ENCODE results near the gene OR10D3. TPM values are rescaled to one million over a fixed set of nuclear protein-coding genes. Genes with fewer than 3 reads are reported as not detected.

The OR10D3 gene
- total RNA-seq, 1 experiment from 2014 or later = not detected

DNA sequence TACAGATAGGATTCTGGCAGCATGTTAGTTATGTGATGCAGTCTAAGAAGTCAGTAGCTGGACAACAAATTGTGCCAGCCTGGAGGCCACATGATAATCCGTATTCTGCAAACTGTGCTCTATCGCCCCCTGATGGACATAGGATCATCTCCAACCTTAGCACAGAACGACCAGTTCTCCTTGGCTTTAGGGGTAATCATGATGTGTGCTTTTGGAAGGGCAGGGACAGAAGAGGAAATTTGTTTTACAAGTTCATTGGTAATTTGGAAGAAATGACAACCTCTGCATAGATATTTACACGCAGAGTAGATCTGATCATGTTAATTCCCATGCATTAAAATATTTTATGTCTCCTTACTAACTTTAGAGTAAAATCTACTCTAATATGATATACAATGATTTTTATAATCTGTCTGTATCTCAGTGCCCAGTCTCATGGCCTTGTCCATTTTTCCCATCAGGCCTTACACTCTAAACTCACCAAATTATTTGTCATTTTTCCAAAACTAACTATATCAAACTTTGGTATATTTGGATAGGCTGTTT lies 12.1 kb downstream of the OR10D3 start:
- no peaks in the 10 kb centered on the region for H3K9me3 ChIP-seq (ENCODE audit: control insufficient read depth in 1 of 2, insufficient read depth in 1 of 2, low read depth in 1 of 2, low read length in 2 of 2)
- H3K27ac ChIP-seq (ENCODE audit: low read depth, low read length) = no peak overlapping the region
- H3K79me2 ChIP-seq (ENCODE audit: insufficient read depth, low read length) = no peaks in the 10 kb centered on the region
- RAD21 ChIA-PET (ENCODE audit: low non-redundant PET in 1 of 2, low total read pairs in 2 of 2, uncharacterized antibody in 2 of 2, unreplicated experiment in 2 of 2) = interaction anchor here in 1 of 2 experiments (1.2 kb wide), 1 partner anchor 124 kb away, joined by 7 read pairs; no protein-coding TSS in a partner anchor
- H3K4me3 ChIP-seq (replicated peaks in 1 of 2; ENCODE audit: low read depth in 1 of 2, low read length in 2 of 2) = no peak overlapping the region
- CTCF ChIA-PET = interaction anchor here (0.6 to 3.0 kb wide), 6 partner anchors 8 to 126 kb away, joined by 3 to 26 read pairs (median 5); no protein-coding TSS in a partner anchor
- no TSS peak for BruUV-seq (replicated peaks)
- intact Hi-C loops (cut with micrococcal nuclease) = loop anchor here (1.0 kb wide), 1 partner anchor 124 kb away; no protein-coding TSS in a partner anchor
- H2AFZ ChIP-seq (ENCODE audit: low read depth, low read length, poor library complexity, severe bottlenecking) = no peak overlapping the region
- H3K36me3 ChIP-seq (ENCODE audit: control insufficient read depth in 1 of 2, insufficient read depth in 2 of 2, low read length in 2 of 2) = no peaks in the 10 kb centered on the region
- peaks cover 17% of the 10 kb centered on the region for H3K27me3 ChIP-seq (ENCODE audit: insufficient read depth, low read length)
- POLR2A ChIA-PET = no interaction called here
- TF ChIP-seq, protein P1, sequence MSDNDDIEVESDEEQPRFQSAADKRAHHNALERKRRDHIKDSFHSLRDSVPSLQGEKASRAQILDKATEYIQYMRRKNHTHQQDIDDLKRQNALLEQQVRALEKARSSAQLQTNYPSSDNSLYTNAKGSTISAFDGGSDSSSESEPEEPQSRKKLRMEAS (IDR thresholded peaks at IDR 0.05) = peak; percentile 32; the same call in 1 of the 2 replicates
- TF ChIP-seq RAD21 (IDR thresholded peaks at IDR 0.05; ENCODE audit: low read depth) = peak; percentile 76
- no peak for TF ChIP-seq FOSL1 (IDR thresholded peaks at IDR 0.05; ENCODE audit: low read depth)
- peak; percentile 68; the same call in 1 of the 2 replicates for TF ChIP-seq CBX3 (IDR thresholded peaks at IDR 0.05; ENCODE audit: low read depth)
- peak; percentile 71 to 90 (median 88) for TF ChIP-seq CTCF (IDR thresholded peaks at IDR 0.05 in 2 of 3, conservative IDR thresholded peaks at IDR 0.05 in 1 of 3; ENCODE audit: borderline replicate concordance in 1 of 3, insufficient read depth in 1 of 3, low read depth in 2 of 3, low read length in 2 of 3)
- DNase-seq (ENCODE audit: low read depth, low spot score) (peak; percentile 57), ATAC-seq (peak; percentile 98)
- H4K20me1 ChIP-seq (ENCODE audit: insufficient read depth) = no peaks in the 10 kb centered on the region
- H3K4me2 ChIP-seq (ENCODE audit: low read length) = no peak overlapping the region
- no peaks in the 10 kb centered on the region for H3K4me1 ChIP-seq (ENCODE audit: control insufficient read depth in 1 of 2, insufficient read depth in 2 of 2, low read length in 2 of 2)
- H3K9ac ChIP-seq (ENCODE audit: low read length) = no peak overlapping the region
- H3K9me2 ChIP-seq (ENCODE audit: insufficient read depth) = no peaks in the 10 kb centered on the region

- BruUV-seq (replicated peaks) = no TSS peak
- intact Hi-C loops (cut with micrococcal nuclease) = no loop called here
- Histone ChIP-seq H3K9me3 (ENCODE audit: control insufficient read depth in 1 of 2, insufficient read depth in 1 of 2, low read depth in 1 of 2, low read length in 2 of 2) (no peaks in the 10 kb centered on the region), H3K9ac (ENCODE audit: low read length) (no peak overlapping the region), H4K20me1 (ENCODE audit: insufficient read depth) (no peaks in the 10 kb centered on the region), H3K9me2 (ENCODE audit: insufficient read depth) (no peaks in the 10 kb centered on the region), H3K27me3 (ENCODE audit: insufficient read depth, low read length) (peaks cover 8% of the 10 kb centered on the region), H3K4me1 (ENCODE audit: control insufficient read depth in 1 of 2, insufficient read depth in 2 of 2, low read length in 2 of 2) (no peaks in the 10 kb centered on the region), H3K79me2 (ENCODE audit: insufficient read depth, low read length) (no peaks in the 10 kb centered on the region), H2AFZ (ENCODE audit: low read depth, low read length, poor library complexity, severe bottlenecking) (no peak overlapping the region), H3K36me3 (ENCODE audit: control insufficient read depth in 1 of 2, insufficient read depth in 2 of 2, low read length in 2 of 2) (no peaks in the 10 kb centered on the region), H3K27ac (ENCODE audit: low read depth, low read length) (no peak overlapping the region), H3K4me3 (replicated peaks in 1 of 2; ENCODE audit: low read depth in 1 of 2, low read length in 2 of 2) (no peak overlapping the region), H3K4me2 (ENCODE audit: low read length) (no peak overlapping the region)
- no peak for TF ChIP-seq ELF1 (IDR thresholded peaks at IDR 0.05; ENCODE audit: borderline replicate concordance, low read depth)
- TF ChIP-seq RAD21 (IDR thresholded peaks at IDR 0.05; ENCODE audit: low read depth) = no peak
- TF ChIP-seq SIN3A (IDR thresholded peaks at IDR 0.05; ENCODE audit: low read depth) = no peak
- TF ChIP-seq SP1 (IDR thresholded peaks at IDR 0.05; ENCODE audit: low read depth) = no peak
- TF ChIP-seq CEBPB (IDR thresholded peaks at IDR 0.05; ENCODE audit: low read depth) = no peak
- no peak for TF ChIP-seq POLR2A (IDR thresholded peaks at IDR 0.05; ENCODE audit: borderline replicate concordance, extremely low read depth, insufficient read depth, insufficient read length)
- TF ChIP-seq FOSL1 (IDR thresholded peaks at IDR 0.05; ENCODE audit: low read depth) = no peak
- no peak for TF ChIP-seq ZNF274 (IDR thresholded peaks at IDR 0.05; ENCODE audit: low read depth, low read length)
- no peak for TF ChIP-seq EGR1 (IDR thresholded peaks at IDR 0.05; ENCODE audit: low read depth)
- no peak for TF ChIP-seq EZH2 (IDR thresholded peaks at IDR 0.05)
- ChIA-PET POLR2A (no interaction called here), RAD21 (ENCODE audit: low non-redundant PET in 1 of 2, low total read pairs in 2 of 2, uncharacterized antibody in 2 of 2, unreplicated experiment in 2 of 2) (no interaction called here), CTCF (interaction anchor here (1.3 to 2.2 kb wide), 2 partner anchors 126 to 129 kb away, joined by 3 to 9 read pairs; no protein-coding TSS in a partner anchor)
- DNase-seq (ENCODE audit: low read depth, low spot score) (no peak), ATAC-seq (no peak)
These were observed 14.9 kb downstream of the OR10D3 start for GRCh38 chr11:124197999-124198398.
